H1 (cell line): Measurements from ENCODE around the gene C1orf50.

Experiments used
- CBX5 ChIP-seq: fragments of 300-800, 300-1000 bp; sonication (generic); IDR thresholded peaks from 2 replicates; pipeline ENCODE4 v1.7.1; 2016; ENCODE audit warnings: antibody characterized with exemption, low read length, low read depth
- CEBPB ChIP-seq: IDR thresholded peaks from 2 replicates; pipeline ENCODE4 v1.6.1; 2012; ENCODE audit warnings: low read depth, low read length
- CHD1 ChIP-seq: IDR thresholded peaks from 2 replicates; pipeline ENCODE4 v1.6.1; 2012; ENCODE audit warnings: low read depth, low read length, improper control_type of control experiment
- CHD2 ChIP-seq: IDR thresholded peaks from 2 replicates; pipeline ENCODE4 v1.6.1; 2012; ENCODE audit warnings: low read length, improper control_type of control experiment
- CTCF ChIP-seq, 3 experiments: IDR thresholded peaks; 1 replicate in 2 of 3; 2 replicates in 1 of 3; pipeline versions ENCODE4 v1.5.1 to v1.6.1; 2011; ENCODE audit warnings: low read length in 3 of 3, mild to moderate bottlenecking in 3 of 3, inconsistent platforms in 2 of 3, low read depth in 1 of 3, moderate library complexity in 1 of 3; ENCODE audit not compliant: insufficient read depth in 1 of 3; ENCODE audit errors: control extremely low read depth in 1 of 3
- E2F6 ChIP-seq: IDR thresholded peaks from 2 replicates; pipeline ENCODE4 v1.6.1; 2012; ENCODE audit warnings: inconsistent platforms
- EP300 ChIP-seq, 2 experiments: IDR thresholded peaks; 1 replicate in 1 of 2; 2 replicates in 1 of 2; pipeline ENCODE4 v1.6.1; 2011 to 2012; ENCODE audit warnings: low read depth in 2 of 2, low read length in 2 of 2, mild to moderate bottlenecking in 2 of 2, borderline replicate concordance in 1 of 2, inconsistent platforms in 1 of 2, moderate library complexity in 1 of 2
- FOSL1 ChIP-seq: IDR thresholded peaks from 2 replicates; pipeline ENCODE4 v1.6.1; 2011; ENCODE audit warnings: mild to moderate bottlenecking, low read depth, low read length, moderate library complexity; ENCODE audit not compliant: insufficient read depth
- GTF2F1 ChIP-seq: IDR thresholded peaks from 2 replicates; pipeline ENCODE4 v1.6.1; 2012; ENCODE audit warnings: low read depth, low read length, improper control_type of control experiment, borderline replicate concordance
- POLR2A ChIP-seq, 2 experiments: IDR thresholded peaks; 1 replicate in 1 of 2; 2 replicates in 1 of 2; pipeline ENCODE4 v1.6.1; 2011; ENCODE audit warnings: low read depth in 2 of 2, low read length in 2 of 2, mild to moderate bottlenecking in 2 of 2; ENCODE audit errors: control extremely low read depth in 1 of 2
- RBBP5 ChIP-seq: IDR thresholded peaks from 2 replicates; pipeline ENCODE4 v1.7.1; 2012; ENCODE audit warnings: low read depth, mild to moderate bottlenecking, inconsistent platforms, low read length, moderate library complexity, borderline replicate concordance
- RXRA ChIP-seq: IDR thresholded peaks from 2 replicates; pipeline ENCODE4 v1.6.1; 2011; ENCODE audit warnings: low read depth, mild to moderate bottlenecking, low read length, moderate library complexity; ENCODE audit not compliant: insufficient read depth
- SP4 ChIP-seq: IDR thresholded peaks from 2 replicates; pipeline ENCODE4 v1.6.1; 2012; ENCODE audit warnings: low read length, inconsistent platforms
- SRF ChIP-seq: IDR thresholded peaks from 2 replicates; pipeline ENCODE4 v1.6.1; 2011; ENCODE audit warnings: mild to moderate bottlenecking, low read depth, low read length, moderate library complexity

DNA sequence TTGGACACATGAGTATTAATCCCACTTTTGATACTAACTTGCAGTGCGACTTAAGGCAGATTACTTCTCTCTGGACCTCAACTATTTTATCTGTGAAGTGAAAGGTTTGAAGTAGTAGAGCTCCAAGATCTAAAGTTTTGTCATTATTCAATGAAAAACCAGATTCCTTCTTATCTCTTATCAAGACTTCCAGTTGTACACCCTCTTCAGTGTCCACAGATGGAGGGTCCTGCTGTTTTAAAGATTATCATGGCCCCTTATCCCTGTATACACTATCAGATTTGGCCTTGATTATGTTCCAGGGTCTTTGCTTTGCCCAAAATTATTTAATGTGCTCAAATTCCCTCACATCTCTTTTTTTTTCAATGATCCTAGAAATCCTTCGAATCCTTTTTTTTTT lies 1.1 kb downstream of the C1orf50 start:
- no peak for TF ChIP-seq CTCF (IDR thresholded peaks at IDR 0.05; ENCODE audit: control extremely low read depth in 1 of 3, insufficient read depth in 1 of 3, low read depth in 1 of 3, low read length in 3 of 3)
- no peak for TF ChIP-seq EP300 (IDR thresholded peaks at IDR 0.05; ENCODE audit: borderline replicate concordance in 1 of 2, low read depth in 2 of 2, low read length in 2 of 2)
- no peak for TF ChIP-seq RBBP5
- TF ChIP-seq SP4: no peak
- TF ChIP-seq CHD1: no peak
- no peak for TF ChIP-seq GTF2F1
- TF ChIP-seq E2F6: no peak
- TF ChIP-seq SRF: no peak
- TF ChIP-seq POLR2A (IDR thresholded peaks at IDR 0.05; ENCODE audit: control extremely low read depth in 1 of 2, low read depth in 2 of 2, low read length in 2 of 2): no peak
- TF ChIP-seq FOSL1: no peak
- no peak for TF ChIP-seq CEBPB
- no peak for TF ChIP-seq RXRA
- no peak for TF ChIP-seq CBX5
- no peak for TF ChIP-seq CHD2
